PC-9 (cell line): Measurements from ENCODE around the gene TTC7B. TPM values are rescaled to one million over a fixed set of nuclear protein-coding genes. Genes with fewer than 3 reads are reported as not detected.

Source experiments
- BruUV-seq: library from RNA; stranded (reverse); fragments of 400-500 nt; replicated peaks from 2 replicates; lab custom pipeline; 2021; lab: Mats Ljungman, UMichigan
- CTCF ChIA-PET: fragments of 300-600 bp; sonication (Branson Sonifier 250); formaldehyde crosslinking; loops from one replicate; lab custom pipeline; 2022; ENCODE audit warnings: antibody characterized with exemption; lab: Charles Lee
- POLR2A ChIA-PET: fragments of 300-600 bp; sonication (Branson Sonifier 250); formaldehyde crosslinking; loops from one replicate; lab custom pipeline; 2022; ENCODE audit warnings: antibody characterized with exemption; ENCODE audit not compliant: unreplicated experiment; lab: Charles Lee
- DNase-seq, 2 experiments: peaks; one replicate each; pipeline versions ENCODE4 v3.0.0 to v3.0.0-alpha.2; 2015 to 2022; ENCODE audit warnings: mixed read lengths in 1 of 2
- H2AFZ ChIP-seq: fragments of 200-600 bp; sonication (generic); 2 replicates; pipeline ENCODE4 v1.8.1; 2017; ENCODE audit warnings: antibody characterized with exemption
- H3F3A ChIP-seq: fragments of 200-600 bp; sonication (generic); 2 replicates; pipeline ENCODE4 v1.8.1; 2017; ENCODE audit warnings: antibody characterized with exemption, mild to moderate bottlenecking, low read depth; ENCODE audit not compliant: insufficient read depth
- H3K27ac ChIP-seq: fragments of 200-600 bp; sonication (generic); 2 replicates; pipeline ENCODE4 v1.6.1; 2016; ENCODE audit warnings: mixed run types
- H3K27me3 ChIP-seq: fragments of 200-600 bp; sonication (generic); 2 replicates; pipeline ENCODE4 v1.6.1; 2016; ENCODE audit warnings: low read depth, mixed run types; ENCODE audit not compliant: insufficient read depth
- H3K36me3 ChIP-seq: fragments of 200-600 bp; sonication (generic); 2 replicates; pipeline ENCODE4 v1.6.1; 2016; ENCODE audit warnings: low read depth, mixed run types
- H3K4me1 ChIP-seq: fragments of 200-600 bp; sonication (generic); replicated peaks from 2 replicates; pipeline ENCODE4 v1.6.1; 2016; ENCODE audit warnings: mixed run types; ENCODE audit not compliant: insufficient read depth
- H3K4me2 ChIP-seq: fragments of 200-600 bp; sonication (generic); 2 replicates; pipeline ENCODE4 v1.6.1; 2017; ENCODE audit warnings: mixed run types
- H3K4me3 ChIP-seq: fragments of 200-600 bp; sonication (generic); 2 replicates; pipeline ENCODE4 v1.6.1; 2016; ENCODE audit warnings: mixed run types
- H3K79me2 ChIP-seq: fragments of 200-600 bp; sonication (generic); 2 replicates; pipeline ENCODE4 v1.6.1; 2017; ENCODE audit warnings: low read depth, mixed run types
- H3K9me2 ChIP-seq: fragments of 200-600 bp; sonication (generic); 2 replicates; pipeline ENCODE4 v1.8.1; 2017; ENCODE audit warnings: mild to moderate bottlenecking; ENCODE audit not compliant: insufficient read depth
- H3K9me3 ChIP-seq: fragments of 200-600 bp; sonication (generic); 2 replicates; pipeline ENCODE4 v1.8.1; 2016; ENCODE audit warnings: low read depth; ENCODE audit not compliant: insufficient read depth
- H4K20me1 ChIP-seq: fragments of 200-600 bp; sonication (generic); 2 replicates; pipeline ENCODE4 v1.8.1; 2017; ENCODE audit not compliant: insufficient read depth
- CTCF ChIP-seq: fragments of 200-600 bp; sonication (generic); conservative IDR thresholded peaks from 2 replicates; pipeline ENCODE4 v1.6.1; 2017; ENCODE audit warnings: mixed run types, antibody characterized with exemption, mild to moderate bottlenecking, moderate library complexity
- EZH2 ChIP-seq: fragments of 200-600 bp; sonication (generic); IDR thresholded peaks from 2 replicates; pipeline ENCODE4 v1.8.0; 2017; ENCODE audit warnings: antibody characterized with exemption, low read depth
- intact Hi-C: fragments of 100-400 bp; cut with micrococcal nuclease; formaldehyde crosslinking; loops from one replicate; pipeline ENCODE4 v1.10.0; 2022; ENCODE audit not compliant: unreplicated experiment
- total RNA-seq: library from RNA; stranded (reverse); gene quantifications from 2 replicates; pipeline ENCODE4 v1.2.3, GENCODE V29; 2021

TTC7B gene
- total RNA-seq, 1 experiment from 2014 or later = 6.8 TPM

GRCh38 chr14:90619911-90620310 is 196.3 kb downstream of the TTC7B start:
- no peak overlapping the region for H2AFZ ChIP-seq
- H3K27ac ChIP-seq = no peak overlapping the region
- H3F3A ChIP-seq = no peaks in the 10 kb centered on the region
- TF ChIP-seq EZH2 = no peak
- no peak for TF ChIP-seq CTCF
- no peak overlapping the region for H3K4me3 ChIP-seq
- H3K36me3 ChIP-seq = no peaks in the 10 kb centered on the region
- H3K9me2 ChIP-seq = no peaks in the 10 kb centered on the region
- H3K9me3 ChIP-seq = no peaks in the 10 kb centered on the region
- H3K79me2 ChIP-seq = no peaks in the 10 kb centered on the region
- no peak for DNase-seq
- no TSS peak for BruUV-seq
- H3K27me3 ChIP-seq = no peaks in the 10 kb centered on the region
- no peak overlapping the region for H3K4me2 ChIP-seq
- H4K20me1 ChIP-seq = no peaks in the 10 kb centered on the region
- peaks cover 11% of the 10 kb centered on the region for H3K4me1 ChIP-seq
- ChIA-PET CTCF (no interaction called here), POLR2A (no interaction called here)
- intact Hi-C loops = loop anchor here (10.0 kb wide), 1 partner anchor 225 kb away; the partner anchor contains the start of gene CALM1

GRCh38 chr14:90617961-90618360 is 198.3 kb downstream of the TTC7B start:
- H3K9me2 ChIP-seq = no peaks in the 10 kb centered on the region
- no peaks in the 10 kb centered on the region for H3K79me2 ChIP-seq
- H3K9me3 ChIP-seq = no peaks in the 10 kb centered on the region
- H3K4me3 ChIP-seq = no peak overlapping the region
- ChIA-PET POLR2A (no interaction called here), CTCF (no interaction called here)
- no peaks in the 10 kb centered on the region for H3K27me3 ChIP-seq
- no peaks in the 10 kb centered on the region for H4K20me1 ChIP-seq
- no TSS peak for BruUV-seq
- no peak for TF ChIP-seq CTCF
- no peak for TF ChIP-seq EZH2
- H3F3A ChIP-seq = no peaks in the 10 kb centered on the region
- H3K36me3 ChIP-seq = no peaks in the 10 kb centered on the region
- H3K4me2 ChIP-seq = no peak overlapping the region
- no peak overlapping the region for H3K27ac ChIP-seq
- H3K4me1 ChIP-seq = no peaks in the 10 kb centered on the region
- intact Hi-C loops = no loop called here
- no peak for DNase-seq
- no peak overlapping the region for H2AFZ ChIP-seq

GRCh38 chr14:90616881-90617280 is 199.3 kb downstream of the TTC7B start:
- no peaks in the 10 kb centered on the region for H3F3A ChIP-seq
- no peak overlapping the region for H3K27ac ChIP-seq
- intact Hi-C loops = no loop called here
- H2AFZ ChIP-seq = no peak overlapping the region
- no peak overlapping the region for H3K4me3 ChIP-seq
- H3K9me3 ChIP-seq = no peaks in the 10 kb centered on the region
- ChIA-PET CTCF (no interaction called here), POLR2A (no interaction called here)
- H3K79me2 ChIP-seq = no peaks in the 10 kb centered on the region
- no peaks in the 10 kb centered on the region for H3K27me3 ChIP-seq
- no peaks in the 10 kb centered on the region for H3K4me1 ChIP-seq
- H4K20me1 ChIP-seq = no peaks in the 10 kb centered on the region
- DNase-seq = no peak
- TF ChIP-seq EZH2 (no peak), CTCF (no peak)
- no peaks in the 10 kb centered on the region for H3K36me3 ChIP-seq
- no peaks in the 10 kb centered on the region for H3K9me2 ChIP-seq
- H3K4me2 ChIP-seq = no peak overlapping the region
- BruUV-seq = no TSS peak
